Erythroblast (primary cell): ENCODE data around the gene KAT8.
A peak's percentile ranks its signal among the peaks of the same experiment; 100 is the strongest.

Experiments
- DNase-seq, 2 experiments: peaks; one replicate each; lab custom pipeline; 2025; lab: John Stamatoyannopoulos, UW
- GATA1 ChIP-seq: IDR thresholded peaks from 2 replicates; pipeline ENCODE4 v1.6.1; 2011; ENCODE audit warnings: low read depth, mild to moderate bottlenecking, control low read depth, low read length, moderate library complexity
- POLR2A ChIP-seq: IDR thresholded peaks from 2 replicates; pipeline ENCODE4 v1.6.1; 2011; ENCODE audit warnings: mild to moderate bottlenecking, low read length

The KAT8 gene

GRCh38 chr16:31117384-31118222 lies at the start of gene KAT8:
KAT8 (plus strand) TSS chr16:31117664; CDS start chr16:31117682, 18 bp downstream.
- DNase-seq: peak; percentile 99
- TF ChIP-seq POLR2A: peak; percentile 84
- TF ChIP-seq GATA1: no peak

DNA sequence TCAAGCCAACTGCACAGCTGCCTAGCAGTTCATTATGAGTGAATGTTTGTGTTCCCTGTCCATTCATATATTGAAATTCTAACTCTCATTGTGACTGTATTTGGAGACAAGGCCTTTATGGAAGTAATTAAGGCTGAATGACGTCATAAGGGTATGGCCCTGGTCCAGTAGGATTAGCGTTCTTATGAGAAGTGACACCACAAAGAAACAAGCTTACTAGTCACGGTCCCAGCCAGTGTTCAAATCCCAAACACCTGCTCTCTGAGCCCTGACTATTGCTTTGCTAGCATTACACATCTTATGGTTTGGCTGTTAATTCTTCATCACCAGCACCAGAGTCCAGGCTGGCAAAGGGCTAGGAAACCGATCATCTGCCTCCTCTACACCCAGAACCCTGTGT lies 45.6 kb upstream of the KAT8 start:
- no peak for DNase-seq
- no peak for TF ChIP-seq GATA1
- TF ChIP-seq POLR2A: no peak

DNA sequence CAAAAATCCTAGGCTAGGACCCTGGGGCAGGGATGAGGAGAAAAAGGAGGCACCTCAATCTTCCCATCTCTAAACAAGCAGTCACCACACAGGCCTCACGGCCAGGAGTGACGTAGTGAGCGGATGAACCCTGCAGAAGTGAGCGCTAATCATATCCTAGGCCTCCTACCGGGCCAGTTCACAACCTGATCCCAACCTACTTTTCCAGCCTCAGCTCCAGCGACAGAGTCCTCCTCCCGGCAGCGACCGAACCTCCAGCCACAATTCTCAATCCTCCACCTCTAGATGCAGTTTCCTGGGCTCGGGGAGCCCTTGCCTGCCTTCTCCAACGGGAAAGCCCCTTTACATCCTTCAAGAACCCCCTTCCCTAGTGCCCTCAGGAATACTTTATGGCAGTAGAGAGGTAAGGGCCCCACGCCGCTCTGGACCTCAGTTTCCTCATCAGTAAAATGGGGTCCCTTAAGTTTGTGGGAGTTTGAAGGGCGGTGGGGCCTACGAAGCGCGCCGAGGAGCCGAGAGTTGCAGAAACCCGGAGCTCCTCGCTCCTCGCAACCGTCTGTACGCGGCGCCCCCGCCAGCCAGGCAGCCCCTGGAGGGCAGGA lies 44.8 kb upstream of the KAT8 start:
- DNase-seq: peak; percentile 63 to 65

DNA sequence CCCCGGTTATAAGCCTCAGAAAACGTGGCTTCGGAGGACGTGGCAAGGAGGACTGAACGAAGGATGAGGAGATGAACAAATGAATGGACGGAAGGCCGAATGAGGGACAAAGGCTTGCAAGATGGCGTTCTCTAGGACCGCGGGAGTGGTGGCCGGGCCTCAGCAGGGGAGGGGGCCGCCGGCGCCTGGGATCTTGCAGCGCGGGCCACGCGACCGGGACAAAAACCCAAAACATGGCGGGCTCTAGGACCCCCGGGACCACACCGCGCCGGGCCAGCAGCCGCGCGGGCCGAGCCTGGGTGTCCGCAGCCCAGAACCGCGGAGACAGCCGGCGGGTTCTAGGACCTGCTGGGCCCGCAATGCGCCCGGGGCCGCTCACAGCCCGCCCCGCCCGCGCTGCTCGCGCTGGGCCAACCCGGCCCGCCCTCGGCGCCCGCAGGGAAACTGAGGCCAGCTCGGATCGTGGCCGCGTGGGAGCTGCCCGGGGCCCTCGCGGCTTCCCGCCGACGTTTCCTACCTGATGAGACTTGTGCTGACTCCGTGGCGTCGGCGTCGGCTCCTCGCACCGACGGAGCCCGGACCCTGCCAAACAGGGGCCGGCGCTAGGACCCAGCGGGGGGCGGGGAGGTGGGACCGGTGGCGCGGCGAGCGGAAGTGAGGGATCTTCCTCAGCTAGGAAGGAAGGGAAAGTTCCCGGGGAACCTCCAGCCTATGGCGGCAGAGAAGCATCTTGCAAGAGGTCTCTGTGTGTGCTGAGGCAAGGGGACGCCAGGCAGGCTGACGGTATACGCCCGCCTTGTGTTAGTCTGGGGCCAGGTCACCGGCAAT lies 44.1 kb upstream of the KAT8 start:
- peak; percentile 92 to 93 for DNase-seq
- TF ChIP-seq GATA1 (no peak), POLR2A (no peak)

More for the DNA sequence above, 44.8 kb upstream of the KAT8 start:
- TF ChIP-seq GATA1 (no peak), POLR2A (no peak)

DNA sequence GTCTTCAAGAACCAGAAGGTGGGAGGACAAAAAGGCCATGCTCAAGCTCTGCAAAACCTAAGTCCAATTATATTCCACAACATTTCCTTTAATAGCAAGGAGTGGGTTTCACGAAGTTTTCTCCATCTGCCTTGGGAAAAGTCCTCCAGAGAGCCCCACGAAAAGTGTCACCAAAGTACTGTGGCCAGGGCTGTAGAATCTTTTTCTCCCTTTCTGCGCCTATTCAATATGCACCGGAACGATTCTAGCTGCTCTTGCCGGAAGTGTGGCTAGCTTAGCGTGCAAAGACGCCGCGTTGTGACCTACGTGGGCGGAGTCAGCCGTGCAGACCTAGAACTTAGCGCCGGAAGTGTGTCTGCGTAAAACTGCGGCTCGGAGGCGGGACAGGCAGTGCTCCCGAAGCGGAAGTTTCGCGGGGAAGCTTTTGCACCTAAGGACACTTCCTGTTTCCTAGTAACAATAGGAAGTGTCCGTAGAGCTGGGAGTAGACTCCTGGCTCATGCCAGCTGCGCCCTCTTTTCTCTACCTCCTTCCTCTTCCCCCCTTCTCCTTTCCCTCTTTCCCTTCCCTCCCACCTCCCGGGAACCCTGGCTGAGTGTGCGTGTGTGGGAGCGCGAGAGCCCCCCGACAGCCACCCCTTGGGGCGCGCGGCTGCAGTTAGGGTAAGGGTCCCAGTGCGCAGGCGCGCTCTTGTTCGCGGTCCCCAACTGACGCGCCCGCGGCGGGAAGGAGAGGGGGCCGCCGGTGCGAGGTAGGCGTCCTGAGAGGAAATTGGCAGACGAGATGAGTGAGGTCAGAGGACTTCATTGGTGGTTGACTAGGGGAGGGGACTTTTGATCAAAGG lies 43.3 kb upstream of the KAT8 start, which contains the start of the genes ZNF646 and ZNF668:
ZNF646 (plus strand) TSS at position 453 of the 844 bp plus-strand sequence. CDS start 1,903 bp downstream, outside the sequence.
ZNF668 (minus strand) TSS at position 271 of the 844 bp plus-strand sequence. CDS start 9,781 bp downstream, outside the sequence.
- peak; percentile 99 to 100 for DNase-seq
- TF ChIP-seq POLR2A (peak; percentile 96), GATA1 (no peak)

DNA sequence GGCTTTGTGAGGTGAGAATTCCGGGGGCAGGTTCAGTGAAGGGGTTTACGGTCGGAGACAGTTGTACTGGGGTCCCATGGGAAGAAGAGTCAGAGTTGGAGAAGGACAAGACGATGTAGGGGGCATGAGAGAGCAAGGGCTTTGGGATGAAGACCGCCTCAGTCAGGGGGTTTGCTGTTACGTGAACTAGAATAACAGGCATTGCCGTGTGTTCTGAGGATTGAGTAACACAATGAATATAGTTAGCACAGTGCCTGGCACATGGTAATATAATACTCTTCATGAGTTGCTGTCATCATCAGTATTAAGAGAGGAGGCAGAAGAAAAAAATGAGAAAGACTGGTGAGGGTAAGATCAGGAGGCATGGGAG lies 42.7 kb upstream of the KAT8 start:
- TF ChIP-seq POLR2A: no peak
- no peak for TF ChIP-seq GATA1
- no peak for DNase-seq

- DNase-seq: no peak
- TF ChIP-seq GATA1: no peak
- no peak for TF ChIP-seq POLR2A
Measured at GRCh38 chr16:31076319-31076718, 41.1 kb upstream of the KAT8 start.

DNA sequence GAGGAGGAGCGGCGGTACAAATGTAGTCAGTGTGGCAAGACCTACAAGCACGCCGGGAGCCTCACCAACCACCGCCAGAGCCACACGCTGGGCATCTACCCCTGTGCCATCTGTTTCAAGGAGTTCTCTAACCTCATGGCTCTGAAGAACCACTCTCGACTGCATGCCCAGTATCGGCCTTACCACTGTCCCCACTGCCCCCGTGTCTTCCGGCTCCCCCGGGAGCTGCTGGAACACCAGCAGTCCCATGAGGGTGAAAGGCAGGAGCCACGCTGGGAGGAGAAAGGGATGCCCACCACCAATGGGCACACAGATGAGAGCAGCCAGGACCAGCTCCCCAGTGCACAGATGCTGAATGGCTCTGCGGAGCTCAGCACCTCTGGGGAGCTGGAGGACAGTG lies 40.4 kb upstream of the KAT8 start:
- no peak for DNase-seq
- TF ChIP-seq POLR2A: no peak
- TF ChIP-seq GATA1: no peak

DNA sequence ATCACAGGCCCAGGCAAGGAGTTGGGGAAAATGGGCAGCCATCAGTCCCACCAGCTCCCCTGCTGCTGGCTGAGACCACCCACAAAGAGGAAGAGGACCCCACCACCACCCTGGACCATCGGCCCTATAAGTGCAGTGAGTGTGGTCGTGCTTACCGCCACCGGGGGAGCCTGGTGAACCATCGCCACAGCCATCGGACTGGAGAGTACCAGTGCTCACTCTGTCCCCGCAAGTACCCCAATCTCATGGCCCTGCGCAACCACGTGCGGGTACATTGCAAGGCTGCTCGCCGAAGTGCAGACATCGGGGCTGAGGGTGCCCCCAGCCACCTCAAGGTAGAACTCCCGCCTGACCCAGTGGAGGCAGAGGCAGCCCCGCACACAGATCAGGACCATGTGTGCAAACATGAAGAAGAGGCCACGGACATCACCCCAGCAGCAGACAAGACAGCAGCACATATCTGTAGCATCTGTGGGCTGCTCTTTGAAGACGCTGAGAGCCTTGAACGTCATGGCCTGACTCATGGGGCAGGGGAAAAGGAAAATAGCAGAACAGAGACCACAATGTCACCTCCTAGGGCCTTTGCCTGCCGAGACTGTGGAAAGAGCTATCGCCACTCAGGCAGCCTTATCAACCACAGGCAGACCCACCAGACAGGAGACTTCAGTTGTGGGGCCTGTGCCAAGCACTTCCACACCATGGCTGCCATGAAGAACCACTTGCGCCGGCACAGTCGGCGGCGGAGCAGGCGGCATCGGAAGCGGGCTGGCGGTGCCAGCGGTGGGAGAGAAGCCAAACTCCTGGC lies 39.7 kb upstream of the KAT8 start:
- TF ChIP-seq GATA1 (no peak), POLR2A (peak; percentile 72)
- peak; percentile 70 to 81 for DNase-seq

- DNase-seq: no peak
- no peak for TF ChIP-seq GATA1
- no peak for TF ChIP-seq POLR2A
Measured at GRCh38 chr16:31078597-31079341, 38.7 kb upstream of the KAT8 start.

- TF ChIP-seq POLR2A (no peak), GATA1 (no peak)
- no peak for DNase-seq
Measured at GRCh38 chr16:31079342-31079944, 38.0 kb upstream of the KAT8 start.
